ENCODE results near the gene CPAMD8.
"Not testable (repeated sequence)": the region's sequence is repeated elsewhere in the genome, so short reads cannot be mapped to it uniquely, and the experiment has no call there.

CPAMD8 gene

DNA sequence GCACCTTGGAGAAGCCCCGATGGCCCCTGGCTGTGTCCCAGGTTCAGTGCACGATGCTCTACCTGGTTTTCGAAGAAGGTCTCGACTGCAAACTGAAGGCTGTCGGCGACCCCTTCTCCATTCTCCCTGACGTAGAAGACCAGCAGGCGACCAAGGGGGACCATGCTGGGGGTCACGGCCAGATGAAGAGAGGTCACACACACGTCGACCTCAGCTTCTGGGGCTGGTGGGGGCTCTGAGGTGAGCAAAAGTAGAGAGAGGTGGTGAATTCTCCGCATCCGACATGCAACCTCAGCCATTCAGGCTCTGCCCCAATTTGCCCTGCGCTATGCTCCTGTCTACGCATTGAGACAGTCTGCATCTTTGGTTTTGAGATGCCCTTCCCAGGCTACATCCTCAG, 49.3 kb downstream of the CPAMD8 start:
- TF ChIP-seq, protein P1, sequence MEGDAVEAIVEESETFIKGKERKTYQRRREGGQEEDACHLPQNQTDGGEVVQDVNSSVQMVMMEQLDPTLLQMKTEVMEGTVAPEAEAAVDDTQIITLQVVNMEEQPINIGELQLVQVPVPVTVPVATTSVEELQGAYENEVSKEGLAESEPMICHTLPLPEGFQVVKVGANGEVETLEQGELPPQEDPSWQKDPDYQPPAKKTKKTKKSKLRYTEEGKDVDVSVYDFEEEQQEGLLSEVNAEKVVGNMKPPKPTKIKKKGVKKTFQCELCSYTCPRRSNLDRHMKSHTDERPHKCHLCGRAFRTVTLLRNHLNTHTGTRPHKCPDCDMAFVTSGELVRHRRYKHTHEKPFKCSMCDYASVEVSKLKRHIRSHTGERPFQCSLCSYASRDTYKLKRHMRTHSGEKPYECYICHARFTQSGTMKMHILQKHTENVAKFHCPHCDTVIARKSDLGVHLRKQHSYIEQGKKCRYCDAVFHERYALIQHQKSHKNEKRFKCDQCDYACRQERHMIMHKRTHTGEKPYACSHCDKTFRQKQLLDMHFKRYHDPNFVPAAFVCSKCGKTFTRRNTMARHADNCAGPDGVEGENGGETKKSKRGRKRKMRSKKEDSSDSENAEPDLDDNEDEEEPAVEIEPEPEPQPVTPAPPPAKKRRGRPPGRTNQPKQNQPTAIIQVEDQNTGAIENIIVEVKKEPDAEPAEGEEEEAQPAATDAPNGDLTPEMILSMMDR (IDR thresholded peaks at IDR 0.05; ENCODE audit: low read depth, low read length): no peak
- no peak overlapping the region for H3K4me3 ChIP-seq (ENCODE audit: low read depth, low read length)

DNA sequence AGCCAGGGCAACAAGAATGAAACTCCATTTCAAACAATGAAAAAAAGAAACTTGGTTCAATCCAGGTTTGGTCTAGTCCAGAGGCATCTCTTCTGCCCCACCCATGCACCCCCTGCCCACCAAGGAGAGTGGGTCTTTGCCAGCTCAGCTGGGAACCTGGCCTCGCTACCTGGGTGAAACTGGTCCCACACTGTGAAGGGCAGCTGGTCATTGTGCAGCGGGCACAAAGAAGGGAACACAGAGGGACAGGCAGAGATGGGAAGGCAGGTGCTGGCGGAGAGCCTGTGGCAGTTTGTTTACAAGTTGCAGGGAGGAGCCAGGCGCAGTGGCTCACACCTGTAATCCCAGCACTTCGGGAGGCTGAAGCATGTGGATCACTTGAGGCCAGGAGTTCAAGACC, 50.2 kb downstream of the CPAMD8 start:
- no peak overlapping the region for H3K4me3 ChIP-seq (ENCODE audit: low read depth, low read length)
- TF ChIP-seq, protein P1 (IDR thresholded peaks at IDR 0.05; ENCODE audit: low read depth, low read length): no peak

DNA sequence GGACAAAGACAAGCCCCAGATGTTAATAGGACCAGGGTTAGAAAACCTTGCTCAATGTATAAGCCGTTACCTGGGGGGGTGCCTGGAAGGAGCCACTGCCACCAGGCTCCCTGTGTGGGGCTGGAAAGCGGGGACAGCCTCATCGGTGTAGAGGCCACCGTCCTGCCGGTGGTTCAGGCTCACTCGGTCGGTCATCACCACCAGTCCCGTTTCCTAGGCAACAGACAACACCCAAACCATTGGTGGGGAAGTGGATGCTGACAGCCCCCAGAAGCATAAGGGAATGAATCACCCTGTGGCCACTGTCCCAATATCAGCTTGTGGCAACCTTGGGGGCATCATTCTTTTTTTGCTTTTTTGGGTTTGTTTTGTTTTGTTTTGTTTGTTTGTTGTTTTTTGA, 55.8 kb downstream of the CPAMD8 start:
- no peak overlapping the region for H3K4me3 ChIP-seq (ENCODE audit: low read depth, low read length)
- TF ChIP-seq, protein P1 (IDR thresholded peaks at IDR 0.05; ENCODE audit: low read depth, low read length): no peak

DNA sequence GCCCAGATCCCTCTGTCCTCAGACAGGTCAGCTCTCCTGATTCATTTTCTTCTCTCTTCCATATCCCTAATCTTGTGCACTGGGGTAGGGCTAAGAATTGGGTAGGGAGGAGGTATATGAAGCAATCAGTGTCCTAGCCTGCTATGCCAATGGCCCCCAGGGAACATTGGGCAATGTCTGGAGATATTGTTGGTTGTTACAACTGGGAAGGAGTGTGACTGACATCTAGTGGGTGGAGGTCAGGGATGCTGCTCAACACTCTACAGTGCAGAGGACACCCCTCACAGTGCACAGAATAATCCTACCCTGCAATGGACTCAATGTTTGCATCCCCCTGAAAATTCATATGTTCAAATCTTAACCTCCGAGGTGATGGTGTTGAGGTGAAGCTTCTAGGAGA, 57.5 kb downstream of the CPAMD8 start:
- H3K4me3 ChIP-seq (ENCODE audit: low read depth, low read length): no peak overlapping the region
- TF ChIP-seq, protein P1 (IDR thresholded peaks at IDR 0.05; ENCODE audit: low read depth, low read length): 0 out of 2 replicates have a peak, but pooled peaks have one; percentile 11

DNA sequence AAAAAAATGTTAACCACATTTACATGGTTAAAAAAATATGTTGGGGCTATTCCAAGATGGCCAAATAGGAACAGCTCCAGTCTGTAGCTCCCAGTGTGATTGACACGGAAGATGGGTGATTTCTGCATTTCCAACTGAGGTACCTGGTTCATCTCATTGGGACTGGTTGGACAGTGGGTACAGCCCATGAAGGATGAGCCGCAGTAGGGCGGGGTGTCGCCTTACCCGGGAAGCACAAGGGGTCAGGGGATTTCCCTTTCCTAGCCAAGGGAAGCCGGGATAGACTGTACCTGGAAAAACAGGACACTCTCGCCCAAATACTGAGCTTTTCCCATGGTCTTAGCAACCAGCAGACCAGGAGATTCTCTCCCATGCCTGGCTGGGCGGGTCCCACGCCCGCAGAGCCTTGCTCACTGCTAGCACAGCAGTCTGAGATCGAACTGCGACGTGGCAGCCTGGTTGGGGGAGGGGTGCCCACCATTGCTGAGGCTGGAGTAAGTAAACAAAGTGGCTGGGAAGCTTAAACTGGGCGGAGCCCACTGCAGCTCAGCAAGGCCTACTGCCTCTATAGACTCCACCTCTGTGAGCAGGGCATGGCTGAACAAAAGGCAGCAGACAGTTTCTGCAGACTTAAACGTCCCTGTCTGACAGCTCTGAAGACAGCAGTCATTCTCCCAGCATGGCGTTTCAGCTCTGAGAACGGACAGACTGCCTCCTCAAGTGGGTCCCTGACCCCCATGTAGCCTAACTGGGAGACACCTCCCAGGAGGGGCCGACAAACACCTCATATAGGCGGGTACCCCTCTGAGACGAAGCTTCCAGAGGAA, 65.4 kb downstream of the CPAMD8 start:
- not testable (repeated sequence) for H3K4me3 ChIP-seq (ENCODE audit: low read depth, low read length)

DNA sequence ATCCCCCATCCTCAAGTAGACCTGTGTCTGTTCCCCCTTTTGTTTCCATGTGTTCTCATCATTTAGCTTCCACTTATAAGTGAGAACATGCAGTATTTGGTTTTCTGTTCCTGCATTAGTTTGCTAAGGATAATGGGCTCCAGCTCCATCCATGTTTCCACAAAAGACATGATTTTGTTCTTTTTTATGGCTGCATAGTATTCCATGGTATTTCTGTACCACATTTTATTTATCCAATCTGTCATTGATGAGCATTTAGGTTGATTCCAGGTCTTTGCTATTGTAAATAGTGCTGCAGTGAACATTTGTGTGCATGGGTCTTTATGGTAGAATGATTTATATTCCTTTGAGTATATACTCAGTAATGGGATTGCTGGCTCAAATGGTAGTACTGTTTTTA, 68.3 kb downstream of the CPAMD8 start:
- H3K4me3 ChIP-seq (ENCODE audit: low read depth, low read length): not testable (repeated sequence)

DNA sequence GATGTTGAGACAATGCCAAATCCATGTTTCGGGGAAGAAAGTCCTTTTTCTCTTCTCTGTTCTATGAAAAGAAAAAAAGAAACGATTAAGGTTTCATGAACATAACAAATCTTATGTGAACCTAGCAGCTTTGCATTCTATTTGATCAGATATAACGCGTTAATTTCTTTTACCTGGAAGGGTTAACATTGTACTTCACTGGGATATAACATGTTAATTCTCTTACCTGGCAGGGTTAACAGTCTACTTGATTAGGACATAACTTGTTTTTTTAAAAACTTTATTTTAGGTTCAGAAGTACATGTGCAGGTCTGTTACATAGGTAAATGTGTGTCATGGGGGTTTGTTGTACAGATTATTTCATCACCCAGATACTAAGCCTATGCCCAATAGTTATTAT, 68.8 kb downstream of the CPAMD8 start:
- H3K4me3 ChIP-seq (ENCODE audit: low read depth, low read length): no peak overlapping the region
- TF ChIP-seq, protein P1 (IDR thresholded peaks at IDR 0.05; ENCODE audit: low read depth, low read length): no peak

DNA sequence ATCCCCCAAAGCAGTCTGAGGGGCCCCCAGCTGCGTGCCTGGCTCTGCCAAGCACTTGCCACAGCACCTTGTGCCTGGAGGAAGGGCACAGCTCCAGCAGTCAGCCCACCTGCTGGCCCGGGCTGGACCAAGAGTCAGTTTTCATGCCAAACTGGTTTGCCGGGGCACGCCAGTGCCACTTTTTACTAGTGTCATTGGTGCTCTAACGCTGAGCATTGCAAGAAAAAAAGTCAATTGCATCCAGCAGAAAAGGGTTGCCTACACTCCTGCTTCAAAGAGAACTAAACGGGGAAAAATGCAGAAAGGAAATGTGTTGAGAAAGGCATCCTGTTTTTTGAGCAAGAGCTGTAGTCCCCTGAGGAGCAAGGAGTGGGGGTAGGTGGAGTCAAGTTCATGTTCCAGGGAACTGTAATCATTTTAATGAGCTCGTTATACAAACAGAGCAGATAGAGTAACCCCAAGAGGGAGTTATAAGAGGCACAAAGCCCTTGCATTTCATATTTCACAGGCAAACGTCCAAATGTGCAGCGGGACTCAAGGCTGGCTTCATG, 69.4 kb downstream of the CPAMD8 start:
- no peak overlapping the region for H3K4me3 ChIP-seq (ENCODE audit: low read depth, low read length)
- TF ChIP-seq, protein P1 (IDR thresholded peaks at IDR 0.05; ENCODE audit: low read depth, low read length): no peak

Data from WI38 (cell line).